NB4 (cell line): ENCODE measurements around the gene APP.

Experiments
- POLR2A ChIP-seq: IDR thresholded peaks from 2 replicates; pipeline ENCODE4 v1.6.1; 2011; ENCODE audit warnings: mild to moderate bottlenecking; ENCODE audit not compliant: insufficient read length; ENCODE audit errors: extremely low read depth
- TF ChIP-seq, protein P1 (sequence below): IDR thresholded peaks from one replicate; pipeline ENCODE4 v1.5.1; 2012; ENCODE audit warnings: low read depth, low read length

DNA sequence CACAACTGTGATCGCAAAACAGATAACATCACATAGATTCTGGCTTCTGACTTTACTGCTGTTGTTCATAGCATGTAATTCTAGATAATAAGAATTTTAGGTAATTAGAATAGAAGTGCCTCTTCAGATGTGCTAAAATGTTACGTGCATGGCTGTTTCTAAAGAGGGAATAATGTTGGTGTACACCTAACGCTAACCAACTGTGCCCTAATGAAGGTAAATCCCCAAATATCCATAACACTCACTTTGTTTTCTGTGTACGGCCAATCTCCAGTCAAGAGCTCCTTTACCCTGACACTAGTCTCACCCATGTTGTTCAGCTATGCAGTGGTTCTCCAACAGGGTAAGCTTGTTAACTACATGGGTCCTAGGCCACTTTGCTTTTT is 44.4 kb downstream of the APP start:
- no peak for TF ChIP-seq POLR2A
- TF ChIP-seq, protein P1, sequence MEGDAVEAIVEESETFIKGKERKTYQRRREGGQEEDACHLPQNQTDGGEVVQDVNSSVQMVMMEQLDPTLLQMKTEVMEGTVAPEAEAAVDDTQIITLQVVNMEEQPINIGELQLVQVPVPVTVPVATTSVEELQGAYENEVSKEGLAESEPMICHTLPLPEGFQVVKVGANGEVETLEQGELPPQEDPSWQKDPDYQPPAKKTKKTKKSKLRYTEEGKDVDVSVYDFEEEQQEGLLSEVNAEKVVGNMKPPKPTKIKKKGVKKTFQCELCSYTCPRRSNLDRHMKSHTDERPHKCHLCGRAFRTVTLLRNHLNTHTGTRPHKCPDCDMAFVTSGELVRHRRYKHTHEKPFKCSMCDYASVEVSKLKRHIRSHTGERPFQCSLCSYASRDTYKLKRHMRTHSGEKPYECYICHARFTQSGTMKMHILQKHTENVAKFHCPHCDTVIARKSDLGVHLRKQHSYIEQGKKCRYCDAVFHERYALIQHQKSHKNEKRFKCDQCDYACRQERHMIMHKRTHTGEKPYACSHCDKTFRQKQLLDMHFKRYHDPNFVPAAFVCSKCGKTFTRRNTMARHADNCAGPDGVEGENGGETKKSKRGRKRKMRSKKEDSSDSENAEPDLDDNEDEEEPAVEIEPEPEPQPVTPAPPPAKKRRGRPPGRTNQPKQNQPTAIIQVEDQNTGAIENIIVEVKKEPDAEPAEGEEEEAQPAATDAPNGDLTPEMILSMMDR = no peak
